Fibroblast of villous mesenchyme (primary cell): ENCODE data around the gene WFDC5. TPM values are rescaled to one million over a fixed set of nuclear protein-coding genes. Genes with fewer than 3 reads are reported as not detected.

Source experiments
- DNase-seq: peaks from one replicate; pipeline ENCODE4 v3.0.0-alpha.2; 2010; ENCODE audit warnings: low read depth
- H3K4me3 ChIP-seq: 2 replicates; pipeline ENCODE4 v1.5.1; 2011; ENCODE audit warnings: low read depth, mild to moderate bottlenecking, low read length
- total RNA-seq: library from RNA; depleted of rRNA; stranded (reverse); fragments of >200 nt; gene quantifications from 2 replicates; pipeline ENCODE4 v1.2.3, GENCODE V29; 2012
- TF ChIP-seq, protein P1 (sequence below): IDR thresholded peaks from 2 replicates; pipeline ENCODE4 v1.5.1; 2012; ENCODE audit warnings: low read depth, mild to moderate bottlenecking, low read length; ENCODE audit not compliant: insufficient read depth

The WFDC5 gene
- total RNA-seq, 1 donor, result not detected

DNA sequence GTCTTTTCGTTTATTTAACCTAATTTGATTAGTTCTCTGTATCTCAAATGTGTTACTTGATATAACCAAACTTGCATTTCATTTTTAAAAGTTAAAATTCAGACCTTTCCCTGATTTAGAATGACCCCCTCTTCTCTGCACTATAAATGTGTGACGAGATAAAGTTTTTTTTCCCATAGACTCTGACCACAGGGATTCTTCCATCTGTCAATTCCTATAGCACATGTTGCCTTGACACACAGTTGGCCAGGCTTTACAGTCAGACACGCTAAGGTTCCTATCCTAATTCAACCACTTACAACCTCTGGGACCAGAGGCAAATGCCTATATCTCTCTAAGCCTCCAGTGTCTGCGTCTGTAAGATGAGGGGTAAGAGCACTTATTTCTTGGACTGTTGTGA is 54.7 kb downstream of the WFDC5 start:
- TF ChIP-seq, protein P1, sequence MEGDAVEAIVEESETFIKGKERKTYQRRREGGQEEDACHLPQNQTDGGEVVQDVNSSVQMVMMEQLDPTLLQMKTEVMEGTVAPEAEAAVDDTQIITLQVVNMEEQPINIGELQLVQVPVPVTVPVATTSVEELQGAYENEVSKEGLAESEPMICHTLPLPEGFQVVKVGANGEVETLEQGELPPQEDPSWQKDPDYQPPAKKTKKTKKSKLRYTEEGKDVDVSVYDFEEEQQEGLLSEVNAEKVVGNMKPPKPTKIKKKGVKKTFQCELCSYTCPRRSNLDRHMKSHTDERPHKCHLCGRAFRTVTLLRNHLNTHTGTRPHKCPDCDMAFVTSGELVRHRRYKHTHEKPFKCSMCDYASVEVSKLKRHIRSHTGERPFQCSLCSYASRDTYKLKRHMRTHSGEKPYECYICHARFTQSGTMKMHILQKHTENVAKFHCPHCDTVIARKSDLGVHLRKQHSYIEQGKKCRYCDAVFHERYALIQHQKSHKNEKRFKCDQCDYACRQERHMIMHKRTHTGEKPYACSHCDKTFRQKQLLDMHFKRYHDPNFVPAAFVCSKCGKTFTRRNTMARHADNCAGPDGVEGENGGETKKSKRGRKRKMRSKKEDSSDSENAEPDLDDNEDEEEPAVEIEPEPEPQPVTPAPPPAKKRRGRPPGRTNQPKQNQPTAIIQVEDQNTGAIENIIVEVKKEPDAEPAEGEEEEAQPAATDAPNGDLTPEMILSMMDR, result no peak
- no peak overlapping the region for H3K4me3 ChIP-seq
- no peak for DNase-seq

Other genes starting within 250 kb of the WFDC5 start
- 93.7 and 147 TPM in 2 replicates for gene YWHAB, start 229.5 kb downstream of the WFDC5 start, total RNA-seq
- gene PABPC1L, start 205.1 kb downstream of the WFDC5 start, total RNA-seq, result 10.8 and 11.0 TPM in 2 replicates
- 15.1 and 22.0 TPM in 2 replicates for gene TOMM34, start 154.8 kb downstream of the WFDC5 start, total RNA-seq
- 28.0 and 35.8 TPM in 2 replicates for gene STK4, start 148.7 kb downstream of the WFDC5 start, total RNA-seq
- 0.86 and 1.3 TPM in 2 replicates for gene KCNS1, start 14.0 kb downstream of the WFDC5 start, total RNA-seq
- gene WFDC12, start 9.3 kb upstream of the WFDC5 start, total RNA-seq, result not detected in 2 replicates
- gene PI3, start 59.7 kb upstream of the WFDC5 start, total RNA-seq, result not detected in 2 replicates
- gene SEMG1, start 91.9 kb upstream of the WFDC5 start, total RNA-seq, result not detected in 2 replicates
- gene SEMG2, start 106.2 kb upstream of the WFDC5 start, total RNA-seq, result not detected in 2 replicates
- not detected in 2 replicates for gene SLPI, start 139.4 kb upstream of the WFDC5 start, total RNA-seq
- gene RBPJL, start 191.7 kb upstream of the WFDC5 start, total RNA-seq, result not detected in 2 replicates
- gene MATN4, start 193.1 kb upstream of the WFDC5 start, total RNA-seq, result not detected in 2 replicates
- 129 and 178 TPM in 2 replicates for gene SDC4, start 233.2 kb upstream of the WFDC5 start, total RNA-seq
- gene SYS1, start 248.0 kb upstream of the WFDC5 start, total RNA-seq, result 19.0 and 25.9 TPM in 2 replicates